GM12878 (cell line): ENCODE data around the gene SETD2. TPM values are rescaled to one million over a fixed set of nuclear protein-coding genes. Genes with fewer than 3 reads are reported as not detected.

ENCODE experiments used
- ATAC-seq: fragments of 200-7000 bp; cut with Tn5 transposase; 3 replicates; pipeline ENCODE4 v1.9.1; 2020; ENCODE audit warnings: mild to moderate bottlenecking, moderate library complexity
- BruUV-seq: library from RNA; stranded (reverse); fragments of 400-500 nt; replicated peaks from 2 replicates; lab custom pipeline; 2021; lab: Mats Ljungman, UMichigan
- CTCF ChIA-PET: fragments of 300-600 bp; sonication (Branson Sonifier 250); formaldehyde crosslinking; extraction: SDS; loops from one replicate; lab custom pipeline; 2021; ENCODE audit warnings: inconsistent platforms; lab: Yijun Ruan, JAX
- POLR2A ChIA-PET: fragments of 350-600 bp; formaldehyde crosslinking; extraction: SDS; loops from one replicate; lab custom pipeline; 2021; ENCODE audit warnings: inconsistent platforms; lab: Charles Lee
- RAD21 ChIA-PET: fragments of 300-600 bp; sonication (Branson Sonifier 250); formaldehyde crosslinking; loops from one replicate; lab custom pipeline; 2023; ENCODE audit warnings: antibody characterized with exemption; ENCODE audit not compliant: unreplicated experiment; lab: Charles Lee
- SMC1A ChIA-PET: fragments of 300-600 bp; sonication (Branson Sonifier 250); formaldehyde crosslinking; loops from one replicate; lab custom pipeline; 2023; ENCODE audit not compliant: unreplicated experiment, uncharacterized antibody; lab: Charles Lee
- DNase-seq: peaks from one replicate; pipeline ENCODE4 v3.0.0-alpha.2; 2011; ENCODE audit warnings: low read depth, low spot score
- FAIRE-seq: peaks from 3 replicates; lab custom pipeline; 2011; peaks lifted over from hg19 to GRCh38; lab: Jason Lieb, UNC
- H2AFZ ChIP-seq: 2 replicates; pipeline ENCODE4 v1.6.0; 2011; ENCODE audit warnings: low read depth, low read length, control low read depth; ENCODE audit not compliant: control insufficient read depth
- H3K27ac ChIP-seq: 2 replicates; pipeline ENCODE4 v1.5.1; 2011; ENCODE audit warnings: control low read depth; ENCODE audit not compliant: control insufficient read depth, insufficient read depth
- H3K27me3 ChIP-seq, 2 experiments: replicated peaks in 1 of 2; 2 replicates each; pipeline versions ENCODE4 v1.6.0 to v1.6.1; 2011; ENCODE audit warnings: low read length in 1 of 2; ENCODE audit not compliant: control insufficient read depth in 2 of 2, insufficient read depth in 2 of 2
- H3K36me3 ChIP-seq, 2 experiments: 2 replicates each; pipeline ENCODE4 v1.5.1; 2011; ENCODE audit warnings: low read length in 1 of 2; ENCODE audit not compliant: control insufficient read depth in 2 of 2, insufficient read depth in 2 of 2
- H3K4me1 ChIP-seq: 2 replicates; pipeline ENCODE4 v1.6.1; 2011; ENCODE audit warnings: mild to moderate bottlenecking, low read length, moderate library complexity, mixed read lengths; ENCODE audit not compliant: control insufficient read depth, insufficient read depth
- H3K4me2 ChIP-seq: 2 replicates; pipeline ENCODE4 v1.6.0; 2011; ENCODE audit warnings: control low read depth; ENCODE audit not compliant: control insufficient read depth, insufficient read depth
- H3K4me3 ChIP-seq: fragments of 200-600 bp; sonication (generic); 2 replicates; pipeline ENCODE4 v1.5.1; 2016
- H3K79me2 ChIP-seq: 2 replicates; pipeline ENCODE4 v1.6.0; 2011; ENCODE audit warnings: low read length; ENCODE audit not compliant: control insufficient read depth, insufficient read depth
- H3K9ac ChIP-seq: 2 replicates; pipeline ENCODE4 v1.8.0; 2011; ENCODE audit warnings: low read length, control low read depth, mixed read lengths; ENCODE audit not compliant: control insufficient read depth, insufficient read depth
- H3K9me3 ChIP-seq: replicated peaks from 3 replicates; pipeline ENCODE4 v1.5.1; 2011; ENCODE audit warnings: mild to moderate bottlenecking, low read length; ENCODE audit not compliant: control insufficient read depth, insufficient read depth
- H4K20me1 ChIP-seq: 2 replicates; pipeline ENCODE4 v1.6.0; 2011; ENCODE audit not compliant: control insufficient read depth, insufficient read depth
- CREM ChIP-seq: IDR thresholded peaks from 2 replicates; pipeline ENCODE4 v1.6.1; 2014; ENCODE audit warnings: antibody characterized with exemption, low read depth
- EP300 ChIP-seq, 2 experiments: fragments of 150-350 bp in 1 of 2; IDR thresholded peaks; 2 replicates each; pipeline ENCODE4 v1.6.1; 2011 to 2012; ENCODE audit warnings: low read depth in 2 of 2, low read length in 2 of 2, borderline replicate concordance in 1 of 2, improper control_type of control experiment in 1 of 2, inconsistent platforms in 1 of 2; ENCODE audit not compliant: control insufficient read depth in 1 of 2
- GABPA ChIP-seq: IDR thresholded peaks from 2 replicates; pipeline ENCODE4 v1.6.1; 2014; ENCODE audit warnings: antibody characterized with exemption, low read depth, mild to moderate bottlenecking, inconsistent platforms
- IKZF1 ChIP-seq: fragments of 450-650 bp; conservative IDR thresholded peaks from 2 replicates; pipeline ENCODE4 v1.6.1; 2017; ENCODE audit warnings: antibody characterized with exemption, mild to moderate bottlenecking
- IKZF2 ChIP-seq, 2 experiments: fragments of 450-650 bp; IDR thresholded peaks; 2 replicates each; pipeline ENCODE4 v1.6.1; 2017; ENCODE audit warnings: mild to moderate bottlenecking in 2 of 2, moderate library complexity in 2 of 2
- IRF4 ChIP-seq: IDR thresholded peaks from 2 replicates; pipeline ENCODE4 v1.6.1; 2011; ENCODE audit warnings: low read depth, low read length
- JUNB ChIP-seq: IDR thresholded peaks from 2 replicates; pipeline ENCODE4 v1.6.1; 2016; ENCODE audit warnings: antibody characterized with exemption, mild to moderate bottlenecking
- MTA2 ChIP-seq: fragments of 450-650 bp; IDR thresholded peaks from 2 replicates; pipeline ENCODE4 v1.6.1; 2016; ENCODE audit warnings: low read depth, mild to moderate bottlenecking, moderate library complexity
- NR2C1 ChIP-seq: fragments of 450-650 bp; IDR thresholded peaks from 2 replicates; pipeline ENCODE4 v1.6.1; 2017; ENCODE audit warnings: antibody characterized with exemption, mild to moderate bottlenecking, moderate library complexity
- NR2F1 ChIP-seq: fragments of 450-650 bp; conservative IDR thresholded peaks from 2 replicates; pipeline ENCODE4 v1.6.1; 2017; ENCODE audit warnings: mild to moderate bottlenecking
- RBBP5 ChIP-seq: fragments of 200-600 bp; sonication (generic); conservative IDR thresholded peaks from 2 replicates; pipeline ENCODE4 v1.6.1; 2016
- RUNX3 ChIP-seq: IDR thresholded peaks from 2 replicates; pipeline ENCODE4 v1.6.1; 2012; ENCODE audit warnings: low read length, inconsistent platforms
- SREBF2 ChIP-seq: IDR thresholded peaks from 2 replicates; pipeline ENCODE4 v1.6.1; 2012; ENCODE audit warnings: mild to moderate bottlenecking, low read length
- SUPT20H ChIP-seq: IDR thresholded peaks from 2 replicates; pipeline ENCODE4 v1.6.1; 2011; ENCODE audit warnings: low read depth, mild to moderate bottlenecking, low read length, moderate library complexity, borderline replicate concordance; ENCODE audit not compliant: control insufficient read depth
- TCF3 ChIP-seq: IDR thresholded peaks from 2 replicates; pipeline ENCODE4 v1.6.1; 2012; ENCODE audit warnings: low read depth, mild to moderate bottlenecking, low read length, borderline replicate concordance; ENCODE audit not compliant: insufficient read depth
- TCF7 ChIP-seq: IDR thresholded peaks from 2 replicates; pipeline ENCODE4 v1.6.1; 2014; ENCODE audit warnings: antibody characterized with exemption, borderline replicate concordance
- ZNF274 ChIP-seq: IDR thresholded peaks from one replicate; pipeline ENCODE4 v1.8.0; 2011; ENCODE audit not compliant: insufficient read length, insufficient read depth
- ZSCAN29 ChIP-seq: fragments of 450-650 bp; IDR thresholded peaks from 2 replicates; pipeline ENCODE4 v1.6.1; 2017; ENCODE audit warnings: mild to moderate bottlenecking, moderate library complexity
- WGBS: methylation state at CpG from one replicate; pipeline ENCODE4 v1.1.6; 2016; ENCODE audit warnings: low lambda C conversion rate; ENCODE audit not compliant: insufficient replicate concordance, insufficient coverage; ENCODE audit errors: missing lambda C conversion rate; 5-methylcytosine and 5-hydroxymethylcytosine counted together
- in situ Hi-C: fragments of 300-500 bp; cut with MboI; formaldehyde crosslinking; loops from 9 replicates; pipeline ENCODE4 v1.14.3; 2018; ENCODE audit warnings: mixed read lengths
- intact Hi-C: fragments of 100-400 bp; cut with micrococcal nuclease; formaldehyde crosslinking; loops from one replicate; pipeline ENCODE4 v1.14.2; 2022; ENCODE audit not compliant: unreplicated experiment
- polyA plus RNA-seq, 11 experiments: library from polyadenylated mRNA; depleted of rRNA in 4 of 11; unstranded in 6 of 11; stranded (reverse) in 5 of 11; fragments of >200 nt; fragmentation: Nextera tagmentation in 4 of 11; fragmentation: Illumina TruSeq in 1 of 11; extraction: Ambion mirVana in 4 of 11; extraction: Trizol in 1 of 11; gene quantifications; 1 replicate in 1 of 11; 2 replicates in 10 of 11; pipeline versions ENCODE4 v1.2.1 to v1.2.3, GENCODE V29; 2011 to 2016; ENCODE audit warnings: inconsistent platforms in 2 of 11, missing spikeins in 2 of 11, low read depth in 1 of 11
- total RNA-seq, 4 experiments: library from RNA; depleted of rRNA in 3 of 4; stranded (reverse); fragments of >200 nt in 3 of 4; fragmentation: Illumina TruSeq in 1 of 4; extraction: Trizol in 1 of 4; gene quantifications; 2 replicates each; pipeline versions ENCODE4 v1.2.1 to v1.2.3, GENCODE V29; 2013 to 2021
- TF ChIP-seq, protein P1 (sequence below): IDR thresholded peaks from 2 replicates; pipeline ENCODE4 v1.6.1; 2011; ENCODE audit warnings: borderline replicate concordance, low read depth, mild to moderate bottlenecking, moderate library complexity, low read length; ENCODE audit not compliant: insufficient read depth, poor library complexity, severe bottlenecking
- TF ChIP-seq, protein P2 (sequence below): IDR thresholded peaks from 2 replicates; pipeline ENCODE4 v1.6.1; 2012; ENCODE audit warnings: low read length, inconsistent platforms
- TF ChIP-seq, protein P3 (sequence below): fragments of 450-650 bp; IDR thresholded peaks from 2 replicates; pipeline ENCODE4 v1.6.1; 2016; ENCODE audit warnings: mild to moderate bottlenecking

Gene SETD2
- total and polyA plus RNA-seq, 10 of the 15 experiments (the other 5 are each of a cell fraction or from before 2014, with no cell fraction given), result 8.4 to 44.9 (median 24.5) TPM

DNA sequence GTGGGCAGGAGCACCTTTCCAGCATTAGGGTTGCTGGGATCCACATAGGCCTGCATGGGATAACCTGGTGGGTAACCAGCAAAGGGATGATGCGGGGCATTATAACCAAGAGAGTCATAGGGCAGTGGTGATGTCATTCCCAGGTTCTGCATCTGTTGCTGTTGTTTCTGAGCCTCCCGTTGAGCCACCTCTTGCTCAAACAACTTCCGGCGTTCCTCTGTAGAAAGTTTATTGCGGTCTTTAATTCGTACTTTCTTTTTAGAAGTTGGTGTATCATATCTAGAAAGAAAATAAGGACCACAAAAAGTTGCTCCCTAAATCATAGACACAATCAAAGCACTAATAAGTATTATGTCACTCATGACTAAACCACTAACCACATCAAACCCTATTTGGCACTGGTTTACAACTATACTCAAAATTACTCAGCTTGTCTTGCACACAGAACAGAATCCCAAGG is 106.7 kb downstream of the SETD2 start:
- FAIRE-seq, result no peak
- SMC1A ChIA-PET, result interaction anchor here (0.7 kb wide), 1 partner anchor 32 kb away, joined by 3 read pairs; no protein-coding TSS in a partner anchor
- Histone ChIP-seq H3K4me3 (no peak overlapping the region), H3K27ac (no peak overlapping the region), H3K79me2 (peaks cover 3% of the 10 kb centered on the region), H3K4me2 (no peak overlapping the region), H3K9me3 (no peaks in the 10 kb centered on the region), H4K20me1 (no peaks in the 10 kb centered on the region), H3K9ac (no peak overlapping the region), H3K4me1 (peaks cover 3% of the 10 kb centered on the region; the same call in 1 of the 2 replicates), H3K27me3 (no peaks in the 10 kb centered on the region), H2AFZ (no peak overlapping the region), H3K36me3 (peaks cover 7 to 13% of the 10 kb centered on the region in 2 experiments)
- in situ Hi-C loops (no loop called here), intact Hi-C loops (no loop called here)
- RAD21 ChIA-PET, result no interaction called here
- peak; percentile 72 for ATAC-seq
- DNase-seq, result no peak
- POLR2A ChIA-PET, result no interaction called here
- WGBS, result 70% methylated on average over 6 of the region's 6 CpGs
- CTCF ChIA-PET, result no interaction called here
- no TSS peak for BruUV-seq
- TF ChIP-seq, protein P1, sequence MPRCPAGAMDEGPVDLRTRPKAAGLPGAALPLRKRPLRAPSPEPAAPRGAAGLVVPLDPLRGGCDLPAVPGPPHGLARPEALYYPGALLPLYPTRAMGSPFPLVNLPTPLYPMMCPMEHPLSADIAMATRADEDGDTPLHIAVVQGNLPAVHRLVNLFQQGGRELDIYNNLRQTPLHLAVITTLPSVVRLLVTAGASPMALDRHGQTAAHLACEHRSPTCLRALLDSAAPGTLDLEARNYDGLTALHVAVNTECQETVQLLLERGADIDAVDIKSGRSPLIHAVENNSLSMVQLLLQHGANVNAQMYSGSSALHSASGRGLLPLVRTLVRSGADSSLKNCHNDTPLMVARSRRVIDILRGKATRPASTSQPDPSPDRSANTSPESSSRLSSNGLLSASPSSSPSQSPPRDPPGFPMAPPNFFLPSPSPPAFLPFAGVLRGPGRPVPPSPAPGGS, result peak; percentile 63
- TF ChIP-seq ZNF274 (no peak), JUNB (peak; percentile 77), TCF3 (no peak), SUPT20H (no peak), RBBP5 (no peak), GABPA (0 out of 2 replicates have a peak, but pooled peaks have one; percentile 12), MTA2 (peak; percentile 70; the same call in 1 of the 2 replicates), IRF4 (0 out of 2 replicates have a peak, but pooled peaks have one; percentile 31), SREBF2 (no peak), CREM (peak; percentile 15; the same call in 1 of the 2 replicates), RUNX3 (peak; percentile 94), IKZF2 (IDR thresholded peaks at IDR 0.05) (peak; percentile 20 to 23; a peak in 2 of 4 replicates), NR2F1 (no peak), EP300 (IDR thresholded peaks at IDR 0.05; ENCODE audit: borderline replicate concordance in 1 of 2, control insufficient read depth in 1 of 2, low read depth in 2 of 2, low read length in 2 of 2) (peak in 1 of 2 experiments; percentile 17; a peak in 1 of 4 replicates), IKZF1 (peak; percentile 18; the same call in 1 of the 2 replicates), TCF7 (peak; percentile 94), NR2C1 (no peak), ZSCAN29 (no peak)
- TF ChIP-seq, protein P2, sequence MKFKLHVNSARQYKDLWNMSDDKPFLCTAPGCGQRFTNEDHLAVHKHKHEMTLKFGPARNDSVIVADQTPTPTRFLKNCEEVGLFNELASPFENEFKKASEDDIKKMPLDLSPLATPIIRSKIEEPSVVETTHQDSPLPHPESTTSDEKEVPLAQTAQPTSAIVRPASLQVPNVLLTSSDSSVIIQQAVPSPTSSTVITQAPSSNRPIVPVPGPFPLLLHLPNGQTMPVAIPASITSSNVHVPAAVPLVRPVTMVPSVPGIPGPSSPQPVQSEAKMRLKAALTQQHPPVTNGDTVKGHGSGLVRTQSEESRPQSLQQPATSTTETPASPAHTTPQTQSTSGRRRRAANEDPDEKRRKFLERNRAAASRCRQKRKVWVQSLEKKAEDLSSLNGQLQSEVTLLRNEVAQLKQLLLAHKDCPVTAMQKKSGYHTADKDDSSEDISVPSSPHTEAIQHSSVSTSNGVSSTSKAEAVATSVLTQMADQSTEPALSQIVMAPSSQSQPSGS, result peak; percentile 42; the same call in 1 of the 2 replicates
- TF ChIP-seq, protein P3, sequence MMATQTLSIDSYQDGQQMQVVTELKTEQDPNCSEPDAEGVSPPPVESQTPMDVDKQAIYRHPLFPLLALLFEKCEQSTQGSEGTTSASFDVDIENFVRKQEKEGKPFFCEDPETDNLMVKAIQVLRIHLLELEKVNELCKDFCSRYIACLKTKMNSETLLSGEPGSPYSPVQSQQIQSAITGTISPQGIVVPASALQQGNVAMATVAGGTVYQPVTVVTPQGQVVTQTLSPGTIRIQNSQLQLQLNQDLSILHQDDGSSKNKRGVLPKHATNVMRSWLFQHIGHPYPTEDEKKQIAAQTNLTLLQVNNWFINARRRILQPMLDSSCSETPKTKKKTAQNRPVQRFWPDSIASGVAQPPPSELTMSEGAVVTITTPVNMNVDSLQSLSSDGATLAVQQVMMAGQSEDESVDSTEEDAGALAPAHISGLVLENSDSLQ, result peak; percentile 61; the same call in 1 of the 2 replicates
